ENCODE measurements around the gene EPSTI1. TPM values are rescaled to one million over a fixed set of nuclear protein-coding genes. Genes with fewer than 3 reads are reported as not detected.

The EPSTI1 gene, protein sequence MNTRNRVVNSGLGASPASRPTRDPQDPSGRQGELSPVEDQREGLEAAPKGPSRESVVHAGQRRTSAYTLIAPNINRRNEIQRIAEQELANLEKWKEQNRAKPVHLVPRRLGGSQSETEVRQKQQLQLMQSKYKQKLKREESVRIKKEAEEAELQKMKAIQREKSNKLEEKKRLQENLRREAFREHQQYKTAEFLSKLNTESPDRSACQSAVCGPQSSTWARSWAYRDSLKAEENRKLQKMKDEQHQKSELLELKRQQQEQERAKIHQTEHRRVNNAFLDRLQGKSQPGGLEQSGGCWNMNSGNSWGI
- 0.02 TPM in 1 of 2 replicates, not detected in the other for polyA plus RNA-seq (2012; rRNA removed)
- polyA plus RNA-seq (2012; cell fraction: cytosol; rRNA removed) = 0.01 and 0.04 TPM in 2 replicates
- 0.02 TPM in 1 of 2 replicates, not detected in the other for polyA plus RNA-seq (2012; cell fraction: nucleus; rRNA removed)

DNA sequence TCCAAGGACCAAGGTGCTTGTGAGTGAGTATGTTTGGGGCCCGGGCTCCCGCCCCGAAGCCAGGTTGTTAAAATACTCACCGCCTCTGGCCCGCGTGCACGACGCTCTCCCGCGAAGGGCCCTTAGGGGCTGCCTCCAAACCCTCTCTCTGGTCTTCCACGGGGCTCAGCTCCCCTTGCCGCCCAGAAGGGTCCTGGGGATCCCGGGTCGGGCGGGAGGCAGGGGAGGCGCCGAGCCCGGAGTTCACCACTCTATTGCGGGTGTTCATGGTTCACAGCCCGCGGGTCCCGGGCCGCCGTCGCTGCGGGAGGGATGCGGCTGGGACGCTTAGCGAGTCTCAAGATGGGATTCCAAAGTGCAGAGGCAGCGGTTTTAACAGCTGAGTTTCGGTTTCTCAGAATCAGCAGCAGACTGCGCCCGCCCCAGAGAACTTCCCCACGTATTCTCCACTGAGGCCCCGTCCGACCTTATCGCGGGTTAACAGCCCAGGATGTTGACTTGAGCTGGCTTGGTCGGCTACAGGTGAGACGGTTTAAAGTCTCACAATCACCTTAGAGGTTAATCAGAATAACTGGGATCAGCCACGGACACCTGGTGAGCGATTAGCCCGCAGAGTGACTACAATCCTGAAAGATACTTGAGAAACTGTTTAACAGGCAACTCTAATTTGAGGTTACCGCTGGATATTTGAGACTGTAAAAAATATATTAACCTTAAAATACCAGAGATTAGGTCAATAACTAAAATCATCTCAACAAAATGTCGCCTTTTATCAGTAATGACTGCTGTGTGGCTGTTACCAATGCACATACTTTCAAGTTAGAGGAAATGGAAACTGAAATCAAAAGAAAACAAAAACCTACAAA, at the start of gene EPSTI1:
Gene EPSTI1 (minus strand): TSS at position 344 of the 866 bp plus-strand sequence. CDS start 76 bp downstream, at position 268.
- H4K20me1 ChIP-seq (ENCODE audit: insufficient read depth) = no peaks in the 10 kb centered on the region
- no peaks in the 10 kb centered on the region for H3K36me3 ChIP-seq (replicated peaks in 1 of 2; ENCODE audit: control insufficient read depth in 1 of 2, insufficient read depth in 2 of 2, low read length in 1 of 2)
- POLR2A ChIA-PET = no interaction called here
- TF ChIP-seq TCF12 (IDR thresholded peaks at IDR 0.05) (no peak), JUND (IDR thresholded peaks at IDR 0.05) (no peak), POLR2AphosphoS5 (IDR thresholded peaks at IDR 0.05; ENCODE audit: low read depth, low read length) (no peak), YY1 (IDR thresholded peaks at IDR 0.05; ENCODE audit: low read depth) (no peak), FOSL2 (IDR thresholded peaks at IDR 0.05; ENCODE audit: borderline replicate concordance, low read depth) (no peak), MXI1 (IDR thresholded peaks at IDR 0.05; ENCODE audit: low read depth, low read length) (no peak), RAD21 (IDR thresholded peaks at IDR 0.05; ENCODE audit: low read length) (no peak), RFX5 (IDR thresholded peaks at IDR 0.05; ENCODE audit: low read length) (no peak), MEF2A (IDR thresholded peaks at IDR 0.05; ENCODE audit: borderline replicate concordance, low read depth) (no peak), TAF1 (IDR thresholded peaks at IDR 0.05; ENCODE audit: borderline replicate concordance, low read depth, low read length) (no peak), TEAD4 (IDR thresholded peaks at IDR 0.05; ENCODE audit: borderline replicate concordance, insufficient read depth) (no peak)
- TF ChIP-seq, protein P1, sequence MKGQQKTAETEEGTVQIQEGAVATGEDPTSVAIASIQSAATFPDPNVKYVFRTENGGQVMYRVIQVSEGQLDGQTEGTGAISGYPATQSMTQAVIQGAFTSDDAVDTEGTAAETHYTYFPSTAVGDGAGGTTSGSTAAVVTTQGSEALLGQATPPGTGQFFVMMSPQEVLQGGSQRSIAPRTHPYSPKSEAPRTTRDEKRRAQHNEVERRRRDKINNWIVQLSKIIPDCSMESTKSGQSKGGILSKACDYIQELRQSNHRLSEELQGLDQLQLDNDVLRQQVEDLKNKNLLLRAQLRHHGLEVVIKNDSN (IDR thresholded peaks at IDR 0.05; ENCODE audit: borderline replicate concordance, low read depth) = no peak
- TF ChIP-seq, protein P2, sequence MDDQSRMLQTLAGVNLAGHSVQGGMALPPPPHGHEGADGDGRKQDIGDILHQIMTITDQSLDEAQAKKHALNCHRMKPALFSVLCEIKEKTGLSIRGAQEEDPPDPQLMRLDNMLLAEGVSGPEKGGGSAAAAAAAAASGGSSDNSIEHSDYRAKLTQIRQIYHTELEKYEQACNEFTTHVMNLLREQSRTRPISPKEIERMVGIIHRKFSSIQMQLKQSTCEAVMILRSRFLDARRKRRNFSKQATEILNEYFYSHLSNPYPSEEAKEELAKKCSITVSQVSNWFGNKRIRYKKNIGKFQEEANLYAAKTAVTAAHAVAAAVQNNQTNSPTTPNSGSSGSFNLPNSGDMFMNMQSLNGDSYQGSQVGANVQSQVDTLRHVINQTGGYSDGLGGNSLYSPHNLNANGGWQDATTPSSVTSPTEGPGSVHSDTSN (IDR thresholded peaks at IDR 0.05) = no peak
- TF ChIP-seq, protein P3, sequence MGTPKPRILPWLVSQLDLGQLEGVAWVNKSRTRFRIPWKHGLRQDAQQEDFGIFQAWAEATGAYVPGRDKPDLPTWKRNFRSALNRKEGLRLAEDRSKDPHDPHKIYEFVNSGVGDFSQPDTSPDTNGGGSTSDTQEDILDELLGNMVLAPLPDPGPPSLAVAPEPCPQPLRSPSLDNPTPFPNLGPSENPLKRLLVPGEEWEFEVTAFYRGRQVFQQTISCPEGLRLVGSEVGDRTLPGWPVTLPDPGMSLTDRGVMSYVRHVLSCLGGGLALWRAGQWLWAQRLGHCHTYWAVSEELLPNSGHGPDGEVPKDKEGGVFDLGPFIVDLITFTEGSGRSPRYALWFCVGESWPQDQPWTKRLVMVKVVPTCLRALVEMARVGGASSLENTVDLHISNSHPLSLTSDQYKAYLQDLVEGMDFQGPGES (IDR thresholded peaks at IDR 0.05; ENCODE audit: low read depth, low read length) = no peak
- WGBS (ENCODE audit: low lambda C conversion rate) = 91% methylated on average over 21 of the region's 45 CpGs
- no peak within 1 kb of the TSS for H2AFZ ChIP-seq (ENCODE audit: low read depth)
- H3K4me2 ChIP-seq = no peak within 1 kb of the TSS
- CTCF ChIA-PET = no interaction called here
- DNase-seq = no peak
- H3K9ac ChIP-seq = no peak within 1 kb of the TSS
- peaks cover 5% of the 10 kb centered on the region for H3F3A ChIP-seq (replicated peaks; ENCODE audit: insufficient read depth)
- no peaks in the 10 kb centered on the region for H3K9me2 ChIP-seq
- H3K9me3 ChIP-seq = no peaks in the 10 kb centered on the region
- H3K27ac ChIP-seq (ENCODE audit: low read depth in 2 of 2, low read length in 1 of 2) = no peak within 1 kb of the TSS
- H3K79me2 ChIP-seq (ENCODE audit: insufficient read depth) = no peaks in the 10 kb centered on the region
- no peak within 1 kb of the TSS for H3K4me3 ChIP-seq (ENCODE audit: low read depth in 2 of 2, low read length in 1 of 2)
- no peaks in the 10 kb centered on the region for H3K27me3 ChIP-seq (ENCODE audit: insufficient read depth)
- peaks cover 0 to 4% of the 10 kb centered on the region in 2 experiments; a peak in 2 of 4 replicates for H3K4me1 ChIP-seq (ENCODE audit: control insufficient read depth in 1 of 2, insufficient read depth in 2 of 2, low read depth in 1 of 2, low read length in 1 of 2)
